Activated CD4-positive, alpha-beta T cell treated with anti-CD3 and anti-CD28 coated beads, Interleukin-2, amount 10 ng/mL, durations not matched to agents 7 days and 5 days (primary cell): ENCODE data around the gene EHD3. TPM values are rescaled to one million over a fixed set of nuclear protein-coding genes. Genes with fewer than 3 reads are reported as not detected.
A peak's percentile ranks its signal among the peaks of the same experiment; 100 is the strongest.

Experiments used
- CTCF ChIA-PET: fragments of 350-600 bp; sonication (Branson Sonifier 250); formaldehyde crosslinking; loops from one replicate; lab custom pipeline; 2021; ENCODE audit warnings: antibody characterized with exemption; lab: Charles Lee
- POLR2A ChIA-PET: fragments of 350-600 bp; sonication (Branson Sonifier 250); formaldehyde crosslinking; loops from one replicate; lab custom pipeline; 2021; ENCODE audit warnings: antibody characterized with exemption; lab: Charles Lee
- DNase-seq: peaks from one replicate; pipeline ENCODE4 v3.0.0-alpha.2; 2020
- H3K27ac Mint-ChIP-seq: one replicate; pipeline ENCODE4 v1.8.0; 2021; ENCODE audit warnings: mild to moderate bottlenecking, moderate library complexity, mixed read lengths
- H3K27me3 Mint-ChIP-seq: one replicate; pipeline ENCODE4 v1.8.0; 2021; ENCODE audit warnings: mixed read lengths
- H3K36me3 Mint-ChIP-seq: one replicate; pipeline ENCODE4 v1.8.0; 2021; ENCODE audit warnings: low read depth, mixed read lengths
- H3K4me1 Mint-ChIP-seq: one replicate; pipeline ENCODE4 v1.8.0; 2021; ENCODE audit warnings: mixed read lengths
- H3K4me3 Mint-ChIP-seq: one replicate; pipeline ENCODE4 v1.8.0; 2021; ENCODE audit warnings: mild to moderate bottlenecking, moderate library complexity, mixed read lengths
- H3K9me3 Mint-ChIP-seq: one replicate; pipeline ENCODE4 v1.8.0; 2021; ENCODE audit warnings: mixed read lengths
- total RNA-seq, 2 experiments: library from RNA; stranded (reverse); gene quantifications; one replicate each; pipeline ENCODE4 v1.2.3, GENCODE V29; 2021

The EHD3 gene
- total RNA-seq, result under 1 TPM; 0.44 to 0.50 TPM

DNA sequence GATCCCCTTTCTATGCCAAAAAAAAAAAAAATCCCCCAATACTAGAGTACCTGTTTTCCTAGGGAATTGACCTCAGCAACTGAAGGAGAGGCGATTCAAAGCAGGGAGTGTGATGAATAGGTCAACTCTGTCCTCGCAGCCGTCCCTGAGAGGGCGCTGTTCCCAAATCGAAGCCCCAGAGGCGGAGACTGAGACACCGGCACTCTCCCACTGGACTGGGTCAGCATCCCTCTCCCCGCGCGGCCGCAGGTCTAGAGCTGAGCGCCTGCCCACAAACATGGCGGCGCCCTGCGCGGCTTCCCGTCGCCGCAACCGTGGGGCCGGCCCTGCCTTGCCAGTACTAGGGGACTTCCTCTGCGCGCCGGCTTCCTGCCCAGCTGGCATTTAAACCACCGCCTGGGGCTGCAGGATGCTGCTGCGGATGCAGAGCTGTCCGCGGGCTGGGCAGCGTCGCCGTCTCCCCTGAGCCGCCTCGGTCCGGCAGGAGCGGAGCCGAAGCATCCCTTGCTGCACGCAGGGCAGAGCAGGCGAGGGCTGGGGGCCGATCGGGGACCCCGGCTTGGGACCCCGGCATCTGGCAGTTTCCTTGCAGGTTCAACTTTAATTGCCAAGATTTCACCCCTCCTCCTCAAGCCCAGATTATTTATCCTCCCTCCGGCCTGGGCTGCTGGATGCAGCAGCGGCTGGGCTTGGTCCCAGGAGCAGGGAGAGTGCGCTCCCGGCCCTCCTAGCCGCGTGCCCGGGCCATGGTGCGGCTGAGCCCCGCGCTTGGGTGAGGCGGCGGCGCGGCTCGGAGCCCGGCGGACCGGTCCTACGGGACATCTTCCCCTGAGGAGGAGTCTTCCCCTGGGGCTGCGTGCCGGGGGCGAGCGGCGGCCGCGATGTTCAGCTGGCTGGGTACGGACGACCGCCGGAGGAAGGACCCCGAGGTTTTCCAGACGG, at the start of gene EHD3:
Gene EHD3, plus strand, starts transcription at position 412 of the 942 bp plus-strand sequence. Its CDS starts 470 bp downstream, at position 882.
- H3K36me3 Mint-ChIP-seq, result no peaks in the 10 kb centered on the region
- H3K4me1 Mint-ChIP-seq, result peaks cover 9% of the 10 kb centered on the region
- peak within 1 kb of the TSS; percentile 62 for H3K4me3 Mint-ChIP-seq
- ChIA-PET POLR2A (no interaction called here), CTCF (interaction anchor here (0.6 to 1.3 kb wide), 3 partner anchors 40 to 130 kb away, joined by 3 to 4 read pairs (median 3); no protein-coding TSS in a partner anchor)
- H3K9me3 Mint-ChIP-seq, result no peaks in the 10 kb centered on the region
- peaks cover 14% of the 10 kb centered on the region for H3K27me3 Mint-ChIP-seq
- DNase-seq, result peak; percentile 75
- peak within 1 kb of the TSS; percentile 54 for H3K27ac Mint-ChIP-seq

DNA sequence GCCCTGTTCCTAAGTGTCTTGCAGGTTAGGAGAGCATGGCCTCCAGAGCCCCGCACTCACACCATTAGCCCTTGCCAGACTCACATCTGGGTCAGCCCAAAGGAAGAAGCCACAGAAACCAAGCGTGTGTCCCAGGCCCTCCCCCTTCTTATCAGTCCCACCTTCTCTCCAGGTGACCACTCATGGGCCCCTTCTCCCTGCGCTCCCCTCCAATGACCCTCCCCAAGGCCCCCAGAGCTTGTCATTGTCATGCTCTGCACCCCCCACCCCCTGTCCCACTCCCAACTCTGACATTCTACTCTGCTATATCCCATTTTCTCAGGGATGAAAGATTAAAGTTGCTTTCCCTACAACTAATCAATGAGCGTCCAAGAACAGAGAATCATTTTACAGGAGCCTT, 46.8 kb upstream of the EHD3 start:
- Mint-ChIP-seq H3K9me3 (no peaks in the 10 kb centered on the region), H3K27me3 (no peaks in the 10 kb centered on the region), H3K4me3 (no peak overlapping the region), H3K27ac (no peak overlapping the region), H3K4me1 (no peaks in the 10 kb centered on the region), H3K36me3 (no peaks in the 10 kb centered on the region)
- DNase-seq, result no peak
- CTCF ChIA-PET, result no interaction called here
- POLR2A ChIA-PET, result no interaction called here

DNA sequence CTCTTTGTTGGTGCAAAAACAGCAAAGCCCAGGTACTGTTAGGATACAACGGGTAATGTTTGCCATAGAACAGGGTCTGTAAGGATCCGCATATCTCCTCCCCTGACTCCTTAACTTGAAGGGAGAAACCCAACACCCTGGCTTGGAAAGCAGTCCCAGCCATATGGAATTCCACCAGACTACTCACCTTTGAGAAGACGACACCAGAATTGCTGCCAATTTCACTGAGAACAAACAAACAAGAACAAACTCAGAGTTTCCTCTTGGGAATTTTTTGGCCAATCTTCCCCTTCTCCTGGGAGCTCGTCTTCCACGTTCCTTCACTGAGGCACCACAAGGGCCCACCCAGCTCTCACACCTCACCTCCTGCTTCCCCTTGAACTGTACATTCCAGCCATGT, 45.8 kb upstream of the EHD3 start:
- ChIA-PET CTCF (no interaction called here), POLR2A (no interaction called here)
- Mint-ChIP-seq H3K4me1 (no peaks in the 10 kb centered on the region), H3K9me3 (no peaks in the 10 kb centered on the region), H3K36me3 (no peaks in the 10 kb centered on the region), H3K4me3 (no peak overlapping the region), H3K27me3 (no peaks in the 10 kb centered on the region), H3K27ac (no peak overlapping the region)
- no peak for DNase-seq

DNA sequence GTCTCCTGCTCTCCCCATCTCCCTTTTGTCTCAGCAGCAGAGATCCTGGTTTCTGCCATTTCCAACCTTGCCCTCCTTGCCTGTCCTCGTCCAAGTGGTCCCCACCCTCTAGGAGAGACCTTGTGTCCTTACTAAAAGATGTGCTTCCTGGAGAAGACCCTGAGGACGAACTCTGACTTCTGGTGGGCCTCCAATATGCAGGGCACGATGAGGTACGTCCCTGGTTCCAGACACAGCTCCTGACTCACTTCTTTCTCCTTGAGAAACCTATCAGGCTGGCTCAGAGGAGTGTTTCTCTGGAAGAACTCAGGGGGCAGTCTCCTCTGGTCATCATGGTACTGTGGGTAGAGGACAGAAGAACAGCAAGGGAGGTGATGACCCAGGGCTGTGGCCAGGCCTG, 44.8 kb upstream of the EHD3 start:
- Mint-ChIP-seq H3K4me1 (no peaks in the 10 kb centered on the region), H3K27ac (no peak overlapping the region), H3K4me3 (no peak overlapping the region), H3K27me3 (no peaks in the 10 kb centered on the region), H3K9me3 (no peaks in the 10 kb centered on the region), H3K36me3 (no peaks in the 10 kb centered on the region)
- ChIA-PET POLR2A (no interaction called here), CTCF (no interaction called here)
- no peak for DNase-seq

DNA sequence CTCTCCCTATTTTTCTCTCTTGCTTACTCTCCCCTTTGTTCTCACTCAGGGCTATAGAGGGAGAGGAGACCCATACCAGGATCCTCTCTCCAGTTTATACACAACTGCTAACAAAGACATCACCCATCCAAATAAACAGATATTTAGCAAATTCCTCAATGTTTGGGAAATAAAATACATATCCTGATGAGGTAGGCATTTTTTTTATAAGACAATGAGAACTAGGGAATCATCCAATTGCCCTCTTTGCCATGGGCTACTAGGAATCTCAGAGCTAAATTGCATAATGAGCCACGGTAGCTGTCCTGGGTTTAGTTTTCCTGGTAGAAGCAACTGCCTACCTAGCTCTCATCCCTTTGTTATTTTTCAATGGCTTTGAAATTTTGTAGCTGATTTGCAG, 43.8 kb upstream of the EHD3 start:
- Mint-ChIP-seq H3K4me3 (no peak overlapping the region), H3K36me3 (no peaks in the 10 kb centered on the region), H3K27me3 (no peaks in the 10 kb centered on the region), H3K4me1 (no peaks in the 10 kb centered on the region), H3K9me3 (no peaks in the 10 kb centered on the region), H3K27ac (no peak overlapping the region)
- CTCF ChIA-PET, result no interaction called here
- no peak for DNase-seq
- POLR2A ChIA-PET, result no interaction called here

DNA sequence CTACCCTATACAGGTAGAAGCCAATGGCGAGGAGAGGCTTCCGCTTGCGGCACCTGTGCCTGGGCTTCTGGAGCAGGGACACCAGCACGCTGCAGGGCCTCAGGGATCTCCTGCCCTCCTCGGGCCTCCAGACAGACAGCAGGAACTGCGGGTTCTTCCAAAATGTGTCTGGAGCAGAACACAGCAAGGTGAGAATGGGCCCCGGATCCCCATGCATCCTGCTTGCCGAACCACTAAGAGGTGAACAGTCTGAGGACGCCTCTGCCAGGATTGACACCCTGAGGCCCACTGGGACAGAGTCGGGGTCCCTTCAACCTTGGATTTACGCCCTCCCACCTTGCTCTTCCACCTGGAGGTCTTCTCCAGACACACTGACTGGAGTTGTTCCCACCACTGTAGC, 42.0 kb upstream of the EHD3 start:
- no peaks in the 10 kb centered on the region for H3K36me3 Mint-ChIP-seq
- CTCF ChIA-PET, result interaction anchor here (0.6 kb wide), 1 partner anchor 24 kb away, joined by 3 read pairs; no protein-coding TSS in a partner anchor
- no peaks in the 10 kb centered on the region for H3K27me3 Mint-ChIP-seq
- H3K4me1 Mint-ChIP-seq, result no peaks in the 10 kb centered on the region
- DNase-seq, result no peak
- POLR2A ChIA-PET, result no interaction called here
- H3K27ac Mint-ChIP-seq, result no peak overlapping the region
- H3K4me3 Mint-ChIP-seq, result no peak overlapping the region
- no peaks in the 10 kb centered on the region for H3K9me3 Mint-ChIP-seq

DNA sequence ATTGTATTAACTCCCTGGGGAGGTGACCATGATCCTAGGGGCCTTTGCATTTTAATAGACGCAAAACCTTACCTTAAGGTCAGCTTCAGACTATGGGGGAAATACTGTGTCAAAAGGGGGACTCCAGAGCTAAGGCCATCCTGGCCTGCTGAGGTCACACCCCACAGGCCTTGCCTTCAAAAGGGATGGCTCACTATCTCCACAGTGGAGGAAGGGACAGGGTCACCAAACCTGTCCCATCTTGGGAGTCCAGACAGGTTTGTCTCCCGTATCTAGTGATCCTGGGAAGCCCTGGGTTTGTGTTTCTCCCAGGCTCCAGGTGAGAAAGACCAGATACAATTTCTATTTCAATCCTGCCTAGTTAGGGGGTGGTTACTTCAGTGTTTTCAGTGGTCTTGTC, 41.6 kb upstream of the EHD3 start:
- Mint-ChIP-seq H3K4me3 (no peak overlapping the region), H3K36me3 (no peaks in the 10 kb centered on the region), H3K27me3 (no peaks in the 10 kb centered on the region), H3K27ac (no peak overlapping the region), H3K4me1 (no peaks in the 10 kb centered on the region), H3K9me3 (no peaks in the 10 kb centered on the region)
- no peak for DNase-seq
- CTCF ChIA-PET, result no interaction called here
- POLR2A ChIA-PET, result no interaction called here

DNA sequence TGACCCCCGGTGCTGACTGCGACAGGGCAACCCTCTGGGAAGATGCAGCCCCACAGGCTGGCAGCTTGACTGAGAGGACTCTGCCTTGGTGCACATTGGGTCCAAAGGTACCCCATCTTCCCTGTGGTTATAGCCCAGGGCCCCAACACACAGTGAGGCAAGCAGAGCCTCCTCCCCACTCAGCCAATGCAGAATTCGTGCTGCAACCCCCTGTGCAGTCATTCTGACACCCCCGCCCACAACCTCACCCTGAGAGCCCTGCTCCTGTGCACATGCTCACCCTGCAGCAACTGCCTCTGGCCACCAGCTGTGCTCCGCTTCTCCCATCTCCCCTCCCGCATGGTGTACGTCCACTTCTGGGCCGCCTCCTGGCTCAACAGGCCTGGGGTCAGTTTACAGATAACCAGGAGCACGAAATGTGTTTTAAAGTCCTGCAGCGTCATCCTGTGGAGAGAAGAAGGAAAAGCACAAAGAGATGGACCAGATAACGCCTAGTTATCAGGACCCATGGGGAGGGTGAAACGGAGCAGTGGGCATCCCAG, 41.0 kb upstream of the EHD3 start:
- Mint-ChIP-seq H3K27ac (no peak overlapping the region), H3K36me3 (no peaks in the 10 kb centered on the region), H3K4me3 (no peak overlapping the region), H3K4me1 (no peaks in the 10 kb centered on the region), H3K27me3 (no peaks in the 10 kb centered on the region), H3K9me3 (no peaks in the 10 kb centered on the region)
- CTCF ChIA-PET, result interaction anchor here (1.2 kb wide), 1 partner anchor 40 kb away, joined by 3 read pairs; no protein-coding TSS in a partner anchor
- POLR2A ChIA-PET, result no interaction called here
- no peak for DNase-seq

DNA sequence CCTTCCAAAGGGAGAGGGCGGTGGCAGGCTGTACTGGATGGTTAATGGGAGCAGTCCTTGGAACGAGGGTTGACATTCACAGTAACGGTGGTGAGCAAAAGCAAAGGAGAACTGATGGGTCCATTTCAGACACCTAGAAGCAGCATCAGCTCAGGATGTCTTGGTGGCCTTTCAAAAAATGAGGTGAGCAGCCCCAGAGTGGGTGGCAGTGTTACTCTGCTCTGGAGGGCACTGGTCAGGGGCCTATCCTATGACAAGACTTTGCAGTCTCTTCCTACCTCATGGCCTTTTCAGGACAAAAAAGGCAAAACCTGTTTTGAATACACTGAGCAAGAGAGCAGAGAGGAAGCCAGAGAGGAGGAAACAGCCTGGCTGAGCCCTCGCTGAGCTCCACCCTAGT, 40.1 kb upstream of the EHD3 start:
- H3K9me3 Mint-ChIP-seq, result no peaks in the 10 kb centered on the region
- no peaks in the 10 kb centered on the region for H3K27me3 Mint-ChIP-seq
- no peaks in the 10 kb centered on the region for H3K4me1 Mint-ChIP-seq
- POLR2A ChIA-PET, result no interaction called here
- DNase-seq, result no peak
- no peaks in the 10 kb centered on the region for H3K36me3 Mint-ChIP-seq
- no peak overlapping the region for H3K4me3 Mint-ChIP-seq
- H3K27ac Mint-ChIP-seq, result no peak overlapping the region
- CTCF ChIA-PET, result interaction anchor here (1.2 to 2.3 kb wide), 2 partner anchors 39 to 482 kb away, joined by 3 to 8 read pairs; no protein-coding TSS in a partner anchor

DNA sequence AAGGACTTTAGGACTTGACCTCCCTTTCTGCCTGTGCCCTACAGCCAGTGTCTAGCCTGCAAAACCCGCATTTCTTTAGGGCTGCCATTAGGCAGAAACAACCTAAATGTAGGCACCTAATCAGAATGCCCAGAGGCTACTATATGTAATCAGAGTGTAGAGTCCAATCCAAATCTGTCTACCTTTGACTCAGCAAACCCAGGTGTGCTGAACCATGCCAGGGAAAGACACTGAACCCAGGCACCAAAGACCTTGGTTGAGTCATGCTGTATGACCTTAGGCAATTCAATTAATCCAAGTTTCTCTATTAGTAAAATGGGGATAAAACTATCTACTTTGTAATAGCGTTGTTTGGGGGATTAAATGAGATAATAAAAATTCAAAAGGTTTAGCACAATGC, 37.3 kb upstream of the EHD3 start:
- H3K27me3 Mint-ChIP-seq, result no peaks in the 10 kb centered on the region
- H3K9me3 Mint-ChIP-seq, result no peaks in the 10 kb centered on the region
- no peak for DNase-seq
- H3K4me1 Mint-ChIP-seq, result no peaks in the 10 kb centered on the region
- H3K36me3 Mint-ChIP-seq, result no peaks in the 10 kb centered on the region
- CTCF ChIA-PET, result no interaction called here
- no peak overlapping the region for H3K27ac Mint-ChIP-seq
- H3K4me3 Mint-ChIP-seq, result no peak overlapping the region
- POLR2A ChIA-PET, result no interaction called here

DNA sequence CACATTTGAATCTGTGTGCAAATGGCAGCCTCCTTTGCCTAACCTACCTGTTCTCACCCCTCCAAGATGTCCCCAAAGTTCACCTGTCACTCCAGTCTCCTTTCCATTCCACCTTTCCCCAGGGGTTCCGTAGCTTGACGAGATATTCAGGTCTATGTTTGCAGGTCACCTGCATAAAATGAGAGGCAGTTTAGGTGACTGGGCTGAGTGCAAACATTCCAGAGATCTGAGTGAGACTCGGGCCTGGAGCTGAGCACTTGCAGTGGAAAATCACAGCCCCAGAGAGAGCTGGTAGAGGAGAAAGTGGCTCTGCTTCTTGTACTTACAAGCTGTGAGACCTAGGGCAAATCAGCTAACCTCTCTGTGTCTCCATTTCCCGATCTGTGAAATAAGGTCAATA, 36.8 kb upstream of the EHD3 start:
- Mint-ChIP-seq H3K27me3 (no peaks in the 10 kb centered on the region), H3K4me3 (no peak overlapping the region), H3K27ac (no peak overlapping the region), H3K4me1 (no peaks in the 10 kb centered on the region), H3K36me3 (no peaks in the 10 kb centered on the region), H3K9me3 (no peaks in the 10 kb centered on the region)
- ChIA-PET CTCF (no interaction called here), POLR2A (no interaction called here)
- DNase-seq, result no peak

DNA sequence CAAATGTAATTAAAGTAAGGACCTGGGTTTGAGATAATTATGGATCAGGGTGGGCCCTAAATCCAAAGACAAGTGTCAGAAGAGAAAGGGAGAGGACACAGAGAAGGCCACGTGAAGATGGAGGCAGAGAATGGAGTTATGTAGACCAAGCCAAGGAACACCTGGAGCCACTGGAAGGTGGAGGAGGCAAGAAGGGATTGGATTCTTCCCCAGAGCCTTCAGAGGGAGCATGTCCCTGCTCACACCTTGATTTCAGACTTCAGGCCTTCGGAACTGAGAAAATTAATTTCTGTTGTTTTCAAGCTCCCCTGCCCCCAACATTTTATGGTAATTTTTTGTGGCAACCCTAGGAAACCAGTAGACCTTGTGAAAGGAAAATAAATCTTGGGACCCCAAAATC, 36.3 kb upstream of the EHD3 start:
- no peak for DNase-seq
- Mint-ChIP-seq H3K9me3 (no peaks in the 10 kb centered on the region), H3K36me3 (no peaks in the 10 kb centered on the region), H3K27ac (no peak overlapping the region), H3K4me3 (no peak overlapping the region), H3K27me3 (no peaks in the 10 kb centered on the region), H3K4me1 (no peaks in the 10 kb centered on the region)
- ChIA-PET CTCF (no interaction called here), POLR2A (no interaction called here)

DNA sequence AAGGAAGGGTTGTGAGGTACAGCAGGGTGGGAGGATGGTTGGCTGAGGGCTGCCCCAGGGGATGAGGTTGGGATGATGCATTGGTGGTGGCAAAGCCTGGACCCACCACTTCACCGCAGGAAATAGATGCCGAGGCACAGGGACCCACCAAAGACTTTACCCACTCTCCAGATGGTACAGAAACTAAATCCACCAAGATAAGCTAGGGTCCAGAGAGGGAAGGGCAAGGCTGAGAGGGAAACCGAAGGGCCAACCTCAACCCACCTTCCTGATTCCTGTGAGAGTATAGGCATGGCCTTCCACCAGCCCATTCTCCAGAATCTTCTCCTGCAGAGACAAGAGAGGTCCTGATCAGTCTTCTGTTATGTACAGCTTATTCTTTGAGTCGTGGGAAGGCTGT, 34.7 kb upstream of the EHD3 start:
- CTCF ChIA-PET, result interaction anchor here (1.0 kb wide), 1 partner anchor 10 kb away, joined by 3 read pairs; no protein-coding TSS in a partner anchor
- Mint-ChIP-seq H3K27me3 (no peaks in the 10 kb centered on the region), H3K36me3 (no peaks in the 10 kb centered on the region), H3K4me3 (no peak overlapping the region), H3K9me3 (no peaks in the 10 kb centered on the region), H3K27ac (no peak overlapping the region), H3K4me1 (no peaks in the 10 kb centered on the region)
- no peak for DNase-seq
- POLR2A ChIA-PET, result no interaction called here
